Measurements from ENCODE around the gene DUSP14. TPM values are rescaled to one million over a fixed set of nuclear protein-coding genes. Genes with fewer than 3 reads are reported as not detected.

Gene DUSP14
- polyA plus RNA-seq, 3 donors: 0.24 to 1.6 (median 1.1) TPM

DNA sequence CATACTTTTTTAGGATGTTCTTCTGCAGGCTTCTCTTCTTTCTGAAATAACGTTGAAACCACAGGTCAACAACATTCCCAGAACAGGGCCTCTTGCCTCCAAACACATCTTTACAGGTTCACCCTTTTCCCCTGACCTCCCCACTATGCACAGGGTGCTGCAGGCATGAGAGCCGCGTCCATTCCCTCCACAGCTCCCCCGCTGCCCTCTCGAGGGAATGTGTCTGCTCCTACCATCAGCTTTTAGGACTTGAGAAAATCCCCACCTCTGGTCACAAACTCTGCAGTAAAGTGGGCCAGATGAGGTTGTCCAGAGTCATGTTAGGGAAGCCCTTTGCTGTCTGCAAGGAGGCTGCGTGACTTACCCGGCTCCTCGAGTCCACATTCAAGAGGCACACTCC, 30.5 kb downstream of the DUSP14 start:
- Histone ChIP-seq H3K4me2 (replicated peaks; ENCODE audit: extremely low read depth, low read length, poor library complexity, severe bottlenecking) (no peak overlapping the region), H3K36me3 (replicated peaks in 1 of 2; ENCODE audit: control insufficient read depth in 1 of 2, insufficient read depth in 2 of 2, low read length in 2 of 2) (peaks cover 78 to 96% of the 10 kb centered on the region in 2 donors), H3K27me3 (ENCODE audit: control insufficient read depth in 2 of 2, insufficient read depth in 2 of 2, low read length in 2 of 2) (no peaks in the 10 kb centered on the region), H4K20me1 (ENCODE audit: insufficient read depth, low read length) (no peaks in the 10 kb centered on the region), H3K27ac (ENCODE audit: low read depth in 1 of 2, low read length in 2 of 2) (no peak overlapping the region), H3K9me3 (replicated peaks in 1 of 2; ENCODE audit: control insufficient read depth in 1 of 2, insufficient read depth in 1 of 2, low read length in 2 of 2) (no peaks in the 10 kb centered on the region), H3K9ac (ENCODE audit: insufficient read depth, low read length, poor library complexity, severe bottlenecking) (no peak overlapping the region), H3K79me2 (ENCODE audit: insufficient read depth, low read length) (no peaks in the 10 kb centered on the region), H3K4me3 (replicated peaks in 1 of 3; ENCODE audit: low read depth in 2 of 3, low read length in 3 of 3) (no peak overlapping the region), H3K4me1 (ENCODE audit: control insufficient read depth in 1 of 2, insufficient read depth in 2 of 2, low read length in 2 of 2) (no peaks in the 10 kb centered on the region), H2AFZ (ENCODE audit: insufficient read depth, low read depth, low read length, poor library complexity, severe bottlenecking) (no peak overlapping the region)
- Mint-ChIP-seq H3K4me3 (no peak overlapping the region), H3K4me1 (no peaks in the 10 kb centered on the region), H3K27me3 (ENCODE audit: low read depth in 3 of 3) (no peaks in the 10 kb centered on the region), H3K27ac (peak overlapping the region in 2 of 7 donors; percentile 42 to 50), H3K36me3 (peaks cover 75 to 86% of the 10 kb centered on the region in 2 donors), H3K9me3 (no peaks in the 10 kb centered on the region)
- WGBS (ENCODE audit: insufficient coverage): 100% methylated on average over 6 of the region's 8 CpGs
- no peak for DNase-seq
- intact Hi-C loops (cut with micrococcal nuclease): no loop called here
- TF ChIP-seq, protein P1, sequence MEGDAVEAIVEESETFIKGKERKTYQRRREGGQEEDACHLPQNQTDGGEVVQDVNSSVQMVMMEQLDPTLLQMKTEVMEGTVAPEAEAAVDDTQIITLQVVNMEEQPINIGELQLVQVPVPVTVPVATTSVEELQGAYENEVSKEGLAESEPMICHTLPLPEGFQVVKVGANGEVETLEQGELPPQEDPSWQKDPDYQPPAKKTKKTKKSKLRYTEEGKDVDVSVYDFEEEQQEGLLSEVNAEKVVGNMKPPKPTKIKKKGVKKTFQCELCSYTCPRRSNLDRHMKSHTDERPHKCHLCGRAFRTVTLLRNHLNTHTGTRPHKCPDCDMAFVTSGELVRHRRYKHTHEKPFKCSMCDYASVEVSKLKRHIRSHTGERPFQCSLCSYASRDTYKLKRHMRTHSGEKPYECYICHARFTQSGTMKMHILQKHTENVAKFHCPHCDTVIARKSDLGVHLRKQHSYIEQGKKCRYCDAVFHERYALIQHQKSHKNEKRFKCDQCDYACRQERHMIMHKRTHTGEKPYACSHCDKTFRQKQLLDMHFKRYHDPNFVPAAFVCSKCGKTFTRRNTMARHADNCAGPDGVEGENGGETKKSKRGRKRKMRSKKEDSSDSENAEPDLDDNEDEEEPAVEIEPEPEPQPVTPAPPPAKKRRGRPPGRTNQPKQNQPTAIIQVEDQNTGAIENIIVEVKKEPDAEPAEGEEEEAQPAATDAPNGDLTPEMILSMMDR (IDR thresholded peaks at IDR 0.05): no peak

DNA sequence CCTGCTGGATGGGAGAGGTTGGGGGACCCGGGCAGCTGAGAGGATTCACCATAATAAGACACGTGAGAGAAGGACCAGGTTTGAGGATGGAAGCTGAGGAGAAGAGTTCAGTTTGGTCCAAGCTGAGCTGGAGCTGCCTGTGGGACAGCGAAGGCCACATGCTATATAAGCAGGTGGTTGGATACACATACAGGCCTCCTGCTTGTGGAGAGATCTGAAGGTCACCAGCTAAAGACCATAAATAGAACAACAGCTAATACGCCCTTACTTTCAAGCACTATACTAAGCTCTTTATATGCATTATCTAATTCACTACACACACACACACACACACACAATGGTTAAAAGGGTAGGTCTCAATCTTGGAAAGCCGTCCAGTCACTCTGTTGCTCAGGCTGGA, 32.1 kb downstream of the DUSP14 start:
- no peaks in the 10 kb centered on the region for H3K79me2 ChIP-seq (ENCODE audit: insufficient read depth, low read length)
- H3K27me3 Mint-ChIP-seq (ENCODE audit: low read depth in 3 of 3): no peaks in the 10 kb centered on the region
- TF ChIP-seq, protein P1 (IDR thresholded peaks at IDR 0.05): no peak
- peaks cover 0 to 2% (median 0%) of the 10 kb centered on the region in 7 donors for H3K9me3 Mint-ChIP-seq
- H3K4me2 ChIP-seq (replicated peaks; ENCODE audit: extremely low read depth, low read length, poor library complexity, severe bottlenecking): no peak overlapping the region
- H3K27ac Mint-ChIP-seq: peak overlapping the region in 2 of 7 donors; percentile 34 to 36
- H3K4me1 Mint-ChIP-seq: no peaks in the 10 kb centered on the region
- no peak for DNase-seq
- peaks cover 71 to 84% of the 10 kb centered on the region in 2 donors for H3K36me3 Mint-ChIP-seq
- no peaks in the 10 kb centered on the region for H3K4me1 ChIP-seq (ENCODE audit: control insufficient read depth in 1 of 2, insufficient read depth in 2 of 2, low read length in 2 of 2)
- H3K4me3 Mint-ChIP-seq: no peak overlapping the region
- no peak overlapping the region for H3K9ac ChIP-seq (ENCODE audit: insufficient read depth, low read length, poor library complexity, severe bottlenecking)
- H3K27me3 ChIP-seq (ENCODE audit: control insufficient read depth in 2 of 2, insufficient read depth in 2 of 2, low read length in 2 of 2): no peaks in the 10 kb centered on the region
- WGBS (ENCODE audit: insufficient coverage): 100% methylated on average over 3 of the region's 5 CpGs
- no peaks in the 10 kb centered on the region for H4K20me1 ChIP-seq (ENCODE audit: insufficient read depth, low read length)
- no peak overlapping the region for H3K4me3 ChIP-seq (replicated peaks in 1 of 3; ENCODE audit: low read depth in 2 of 3, low read length in 3 of 3)
- H3K9me3 ChIP-seq (replicated peaks in 1 of 2; ENCODE audit: control insufficient read depth in 1 of 2, insufficient read depth in 1 of 2, low read length in 2 of 2): no peaks in the 10 kb centered on the region
- H3K36me3 ChIP-seq (replicated peaks in 1 of 2; ENCODE audit: control insufficient read depth in 1 of 2, insufficient read depth in 2 of 2, low read length in 2 of 2): peaks cover 78 to 96% of the 10 kb centered on the region in 2 donors
- H2AFZ ChIP-seq (ENCODE audit: insufficient read depth, low read depth, low read length, poor library complexity, severe bottlenecking): no peak overlapping the region
- H3K27ac ChIP-seq (ENCODE audit: low read depth in 1 of 2, low read length in 2 of 2): no peak overlapping the region
- intact Hi-C loops (cut with micrococcal nuclease): no loop called here
